A673 (cell line): ENCODE measurements around the gene MBD5.

Experiments
- CTCF ChIP-seq: fragments of 300-800, 200-600 bp; sonication (generic); conservative IDR thresholded peaks from 2 replicates; pipeline ENCODE4 v1.5.1; 2017; ENCODE audit warnings: low read depth, mild to moderate bottlenecking, antibody characterized with exemption, low read length, moderate library complexity, mixed read lengths
- EZH2 ChIP-seq: fragments of 200-600 bp; sonication (generic); IDR thresholded peaks from 2 replicates; pipeline ENCODE4 v1.6.1; 2017; ENCODE audit warnings: borderline replicate concordance, low read depth, mild to moderate bottlenecking, mixed read lengths, antibody characterized with exemption, low read length; ENCODE audit not compliant: poor library complexity, severe bottlenecking

GRCh38 chr2:148546270-148546669 is 525.4 kb downstream of the MBD5 start:
- no peak for TF ChIP-seq EZH2
- TF ChIP-seq CTCF, result no peak
